ENCODE measurements around the gene MAL.

DNA sequence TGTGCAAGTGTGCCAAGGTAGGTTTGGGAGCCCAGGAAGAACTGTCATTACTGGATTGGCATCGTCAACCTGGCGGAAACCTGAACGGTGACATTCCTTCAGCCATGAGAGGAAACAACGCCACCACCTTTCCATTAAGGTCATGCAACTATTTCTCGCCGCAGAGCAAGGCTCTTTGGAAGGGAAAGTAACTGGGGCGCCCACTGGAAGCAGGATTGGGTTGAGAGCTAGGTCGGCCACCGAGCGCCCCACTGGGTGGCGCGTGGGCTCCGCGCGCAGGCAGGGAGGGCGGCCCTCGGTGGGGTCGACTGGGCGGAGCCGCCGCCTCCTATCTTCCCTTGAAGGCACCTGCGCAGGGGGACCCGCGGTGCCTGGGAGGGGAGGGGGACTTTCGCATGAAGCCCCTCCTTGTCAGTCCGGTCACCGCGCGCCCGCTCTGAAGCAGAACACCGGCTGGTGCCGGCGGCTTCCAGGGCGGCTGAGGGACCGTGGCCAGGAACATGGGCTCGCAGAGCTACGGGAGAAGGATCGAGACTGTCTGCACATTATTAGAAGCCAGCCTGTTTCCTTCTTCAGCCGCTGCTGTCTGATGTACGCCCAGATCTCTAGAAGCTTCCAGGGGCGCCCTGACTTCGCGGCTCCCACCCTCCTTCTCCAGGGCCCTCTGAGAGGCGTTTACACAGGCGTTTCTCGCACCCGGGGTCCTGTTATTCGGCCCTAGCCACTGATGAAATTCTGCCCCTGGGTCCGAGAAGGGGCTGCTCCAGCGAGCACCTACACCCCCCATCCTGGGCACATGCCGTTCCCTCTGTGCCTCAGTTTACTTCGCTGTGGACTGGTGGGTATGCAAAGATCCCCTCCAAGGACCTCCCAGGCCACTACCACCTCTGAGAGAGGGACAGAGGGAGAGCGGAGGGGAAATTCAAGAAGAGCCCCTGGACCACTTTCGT is 27.3 kb upstream of the MAL start:
- TF ChIP-seq POLR2A (IDR thresholded peaks at IDR 0.05), result no peak
- TF ChIP-seq, protein P1, sequence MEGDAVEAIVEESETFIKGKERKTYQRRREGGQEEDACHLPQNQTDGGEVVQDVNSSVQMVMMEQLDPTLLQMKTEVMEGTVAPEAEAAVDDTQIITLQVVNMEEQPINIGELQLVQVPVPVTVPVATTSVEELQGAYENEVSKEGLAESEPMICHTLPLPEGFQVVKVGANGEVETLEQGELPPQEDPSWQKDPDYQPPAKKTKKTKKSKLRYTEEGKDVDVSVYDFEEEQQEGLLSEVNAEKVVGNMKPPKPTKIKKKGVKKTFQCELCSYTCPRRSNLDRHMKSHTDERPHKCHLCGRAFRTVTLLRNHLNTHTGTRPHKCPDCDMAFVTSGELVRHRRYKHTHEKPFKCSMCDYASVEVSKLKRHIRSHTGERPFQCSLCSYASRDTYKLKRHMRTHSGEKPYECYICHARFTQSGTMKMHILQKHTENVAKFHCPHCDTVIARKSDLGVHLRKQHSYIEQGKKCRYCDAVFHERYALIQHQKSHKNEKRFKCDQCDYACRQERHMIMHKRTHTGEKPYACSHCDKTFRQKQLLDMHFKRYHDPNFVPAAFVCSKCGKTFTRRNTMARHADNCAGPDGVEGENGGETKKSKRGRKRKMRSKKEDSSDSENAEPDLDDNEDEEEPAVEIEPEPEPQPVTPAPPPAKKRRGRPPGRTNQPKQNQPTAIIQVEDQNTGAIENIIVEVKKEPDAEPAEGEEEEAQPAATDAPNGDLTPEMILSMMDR (IDR thresholded peaks at IDR 0.05), result peak in 1 of 6 experiments; percentile 31

Data from esophagus squamous epithelium (tissue), 4 donors.